Activated T-helper 17 cell treated with anti-CD3 and anti-CD28 coated beads, Interleukin-2, amount 50 U/mL, for 72 hours (primary cell): ENCODE data around the gene FILIP1. TPM values are rescaled to one million over a fixed set of nuclear protein-coding genes. Genes with fewer than 3 reads are reported as not detected.

Experiments
- ATAC-seq: fragments of 150-1000 bp; cut with Tn5 transposase; replicated peaks from 2 replicates; pipeline ENCODE4 v1.10.0; 2021; ENCODE audit warnings: mild to moderate bottlenecking, moderate library complexity
- H3K27ac Mint-ChIP-seq: one replicate; pipeline ENCODE4 v1.8.0; 2022; ENCODE audit warnings: mixed read lengths
- H3K27me3 Mint-ChIP-seq: one replicate; pipeline ENCODE4 v1.8.0; 2022; ENCODE audit warnings: mixed read lengths
- H3K36me3 Mint-ChIP-seq: one replicate; pipeline ENCODE4 v1.8.0; 2022; ENCODE audit warnings: low read depth, mild to moderate bottlenecking, mixed read lengths
- H3K4me1 Mint-ChIP-seq: one replicate; pipeline ENCODE4 v1.8.0; 2022; ENCODE audit warnings: mixed read lengths
- H3K4me3 Mint-ChIP-seq: one replicate; pipeline ENCODE4 v1.8.0; 2022; ENCODE audit warnings: mild to moderate bottlenecking, mixed read lengths
- H3K9me3 Mint-ChIP-seq: one replicate; pipeline ENCODE4 v1.8.0; 2022; ENCODE audit warnings: mixed read lengths
- total RNA-seq, 2 donors: library from RNA; stranded (reverse); gene quantifications; one replicate each; pipeline ENCODE4 v1.2.3, GENCODE V29; 2022

The FILIP1 gene
- total RNA-seq, 2 donors from 2014 or later: not detected

DNA sequence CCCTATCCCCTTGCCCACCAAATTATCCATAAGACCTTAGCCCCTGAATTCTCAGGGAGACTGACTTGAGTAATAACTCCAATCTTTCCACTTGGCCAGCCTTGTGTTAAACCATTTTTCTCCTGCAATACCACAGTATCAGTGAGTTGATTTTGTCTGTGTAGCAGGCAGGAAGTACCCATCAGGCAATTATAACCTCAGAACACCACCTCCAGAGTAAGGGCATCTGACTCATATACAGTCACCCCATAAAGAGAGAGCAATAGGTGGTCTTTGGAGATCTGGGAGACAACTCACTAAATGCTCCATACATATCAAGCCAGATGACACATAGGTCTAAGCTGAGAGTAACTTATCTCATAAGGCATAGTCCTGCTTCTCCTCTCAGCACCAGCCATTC lies 83.7 kb downstream of the FILIP1 start:
- ATAC-seq: no peak
- no peaks in the 10 kb centered on the region for H3K36me3 Mint-ChIP-seq
- H3K27me3 Mint-ChIP-seq: peaks cover 7% of the 10 kb centered on the region
- no peak overlapping the region for H3K4me3 Mint-ChIP-seq
- no peaks in the 10 kb centered on the region for H3K9me3 Mint-ChIP-seq
- no peak overlapping the region for H3K27ac Mint-ChIP-seq
- no peaks in the 10 kb centered on the region for H3K4me1 Mint-ChIP-seq

DNA sequence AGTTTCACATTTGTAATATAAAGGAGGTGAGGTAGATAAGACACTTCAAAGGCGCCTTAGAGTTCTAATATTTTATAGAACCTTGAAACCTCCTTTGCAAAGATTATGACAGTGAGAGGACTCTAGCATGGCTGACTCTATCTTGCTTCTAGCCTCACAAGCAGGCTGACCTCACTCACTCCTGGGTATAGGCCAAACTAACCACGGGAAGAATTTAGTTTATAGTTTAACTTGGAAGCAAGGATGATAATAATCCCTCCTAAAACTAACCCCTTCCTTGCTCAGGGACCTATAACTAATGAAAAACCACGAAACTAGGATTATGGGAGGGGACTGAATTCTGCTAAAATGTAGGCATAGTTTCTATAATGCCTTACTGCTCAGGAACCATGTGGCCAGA lies 84.3 kb downstream of the FILIP1 start:
- Mint-ChIP-seq H3K9me3 (no peaks in the 10 kb centered on the region), H3K4me3 (no peak overlapping the region), H3K4me1 (no peaks in the 10 kb centered on the region), H3K36me3 (no peaks in the 10 kb centered on the region), H3K27ac (no peak overlapping the region), H3K27me3 (peaks cover 5% of the 10 kb centered on the region)
- no peak for ATAC-seq

DNA sequence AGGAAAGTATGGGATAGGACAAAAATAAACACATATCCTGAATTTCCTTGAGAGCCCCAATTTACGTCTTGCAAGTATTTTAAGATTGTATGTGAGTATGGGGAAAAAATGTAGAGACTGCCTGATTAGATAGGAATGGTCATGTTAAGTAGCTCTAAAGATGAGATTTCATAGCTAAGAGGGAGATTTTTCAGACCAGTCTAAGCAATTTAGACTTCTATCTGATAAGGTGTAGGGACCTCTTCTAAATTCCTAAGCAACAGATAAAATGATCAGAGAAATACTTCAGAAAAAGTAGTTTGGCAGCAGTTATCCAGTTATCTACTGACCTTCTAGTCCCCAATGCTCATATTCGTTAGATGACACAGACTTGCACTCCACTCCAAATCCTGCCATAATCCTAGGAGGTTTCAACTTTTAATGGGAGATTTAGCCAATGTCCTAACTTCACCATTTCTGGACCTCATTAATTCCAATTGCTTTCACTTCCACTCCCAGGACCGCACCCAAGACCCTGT lies 90.0 kb downstream of the FILIP1 start:
- Mint-ChIP-seq H3K4me1 (no peaks in the 10 kb centered on the region), H3K36me3 (no peaks in the 10 kb centered on the region), H3K4me3 (no peak overlapping the region), H3K27ac (no peak overlapping the region), H3K27me3 (peaks cover 11% of the 10 kb centered on the region), H3K9me3 (no peaks in the 10 kb centered on the region)
- ATAC-seq: no peak

DNA sequence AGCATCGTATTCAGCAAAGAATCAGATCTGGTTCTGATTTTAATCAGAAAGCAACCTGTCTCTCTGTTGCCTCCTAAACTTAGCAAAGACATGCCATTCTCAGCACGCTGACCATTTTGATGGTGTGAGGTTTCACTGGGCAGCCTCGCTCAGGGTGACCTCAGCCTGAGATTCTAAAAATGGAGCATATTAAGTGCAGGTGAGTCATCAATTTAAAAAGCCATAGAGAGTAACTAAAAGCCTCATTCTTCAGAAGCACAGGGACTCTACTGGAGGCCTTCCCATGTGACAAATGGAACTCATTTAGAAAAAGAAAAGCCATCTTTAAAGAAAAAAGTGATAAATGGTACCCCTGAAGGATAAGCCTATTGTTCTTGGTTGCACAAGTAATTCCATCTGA lies 91.3 kb downstream of the FILIP1 start:
- Mint-ChIP-seq H3K4me1 (no peaks in the 10 kb centered on the region), H3K9me3 (no peaks in the 10 kb centered on the region), H3K27ac (no peak overlapping the region), H3K36me3 (no peaks in the 10 kb centered on the region), H3K27me3 (peaks cover 11% of the 10 kb centered on the region), H3K4me3 (no peak overlapping the region)
- no peak for ATAC-seq

DNA sequence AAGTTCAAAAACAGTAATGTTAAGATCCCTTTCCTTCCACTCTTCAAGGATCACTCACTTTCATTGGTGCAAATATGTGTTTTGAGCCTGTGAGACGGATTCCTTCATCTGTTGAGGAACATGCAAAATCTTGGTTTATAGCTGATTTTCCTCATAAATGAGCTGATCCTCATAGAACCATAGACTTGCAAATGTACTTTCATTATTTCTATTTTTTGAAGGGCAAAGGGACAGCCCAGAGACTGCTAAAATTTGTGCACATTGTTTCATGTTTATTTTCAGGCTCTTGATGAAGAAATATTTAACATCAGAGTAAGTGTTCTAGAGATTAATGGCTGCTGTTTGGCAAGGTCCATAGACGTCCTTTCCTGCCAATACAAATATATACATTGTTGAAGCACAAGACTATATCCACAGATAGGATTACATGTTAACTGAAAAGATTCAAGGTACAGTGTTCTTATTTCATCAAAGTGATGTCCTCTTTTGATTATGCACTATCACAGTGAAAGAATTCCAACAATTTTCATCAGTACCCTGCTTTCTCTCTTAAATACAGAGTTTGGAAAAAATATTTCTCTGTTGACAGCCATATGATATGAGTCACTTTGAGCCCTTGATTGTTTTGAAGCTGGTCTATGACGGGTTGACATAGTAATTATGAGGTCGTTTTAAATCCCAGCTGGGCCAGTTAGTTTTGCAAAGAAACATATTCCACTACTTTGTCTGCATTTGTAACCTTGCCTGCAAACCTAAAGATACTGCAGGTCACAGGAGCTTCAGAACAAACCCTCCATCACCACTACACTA lies 95.7 kb downstream of the FILIP1 start:
- peaks cover 7% of the 10 kb centered on the region for H3K27me3 Mint-ChIP-seq
- no peaks in the 10 kb centered on the region for H3K4me1 Mint-ChIP-seq
- no peaks in the 10 kb centered on the region for H3K36me3 Mint-ChIP-seq
- no peaks in the 10 kb centered on the region for H3K9me3 Mint-ChIP-seq
- no peak overlapping the region for H3K4me3 Mint-ChIP-seq
- H3K27ac Mint-ChIP-seq: no peak overlapping the region
- ATAC-seq: no peak

DNA sequence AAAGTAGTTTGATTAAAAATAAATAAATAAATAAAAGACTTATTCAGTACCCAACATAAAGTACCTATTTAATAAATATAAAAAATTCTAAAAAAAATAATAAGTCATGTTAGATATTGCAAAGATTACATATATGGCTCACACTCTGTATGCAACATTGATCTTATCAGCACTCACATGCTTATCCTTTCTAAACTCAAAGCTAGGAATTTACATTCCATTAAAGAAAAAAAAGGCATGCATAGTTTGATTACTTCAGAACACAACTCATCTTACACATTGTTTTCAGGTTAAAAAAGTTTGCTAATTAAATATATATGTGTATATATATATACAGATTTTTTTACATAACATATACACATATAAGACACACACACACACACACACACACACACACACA lies 96.4 kb downstream of the FILIP1 start:
- Mint-ChIP-seq H3K27ac (no peak overlapping the region), H3K4me1 (no peaks in the 10 kb centered on the region), H3K36me3 (no peaks in the 10 kb centered on the region), H3K9me3 (no peaks in the 10 kb centered on the region), H3K27me3 (peaks cover 7% of the 10 kb centered on the region), H3K4me3 (no peak overlapping the region)
- ATAC-seq: no peak

DNA sequence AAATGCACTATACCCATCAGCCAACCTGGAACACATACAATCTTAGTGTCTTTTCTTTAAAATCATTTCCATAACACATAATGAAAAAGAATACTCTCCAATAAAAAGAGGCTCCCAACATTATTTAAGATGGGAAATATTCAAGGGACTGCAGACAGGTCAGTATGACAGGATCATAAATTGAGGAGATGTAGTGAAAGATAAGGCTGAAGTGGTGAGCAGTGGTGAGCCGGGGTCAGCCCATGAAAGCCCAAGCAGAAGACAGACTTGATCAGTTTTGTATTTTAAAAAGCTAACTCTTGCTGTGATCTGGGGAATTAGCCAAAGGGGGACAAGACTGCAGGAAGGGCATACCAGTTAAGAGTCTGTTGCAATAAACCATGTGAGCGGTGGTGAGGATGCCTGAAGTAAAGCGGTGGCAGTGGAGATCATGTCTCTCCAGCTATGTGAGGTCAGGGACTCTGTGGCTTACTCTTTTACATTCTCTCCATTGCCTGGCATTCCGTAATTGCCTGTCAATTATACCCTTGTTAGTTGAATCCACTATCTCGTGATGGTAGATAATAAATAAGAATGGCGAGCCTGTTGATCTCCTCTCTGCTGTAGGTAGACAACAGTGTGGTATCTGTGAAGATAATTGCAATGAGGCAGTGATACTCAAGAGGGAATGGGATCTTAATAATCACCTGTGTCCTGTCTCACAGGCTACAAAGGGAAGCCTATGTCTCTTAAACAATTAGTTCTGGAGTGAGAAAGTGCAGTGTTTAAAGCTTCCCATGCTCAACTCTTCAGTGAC lies 97.4 kb downstream of the FILIP1 start:
- Mint-ChIP-seq H3K36me3 (no peaks in the 10 kb centered on the region), H3K4me3 (no peak overlapping the region), H3K27me3 (peaks cover 1% of the 10 kb centered on the region), H3K4me1 (no peaks in the 10 kb centered on the region), H3K27ac (no peak overlapping the region), H3K9me3 (no peaks in the 10 kb centered on the region)
- no peak for ATAC-seq

DNA sequence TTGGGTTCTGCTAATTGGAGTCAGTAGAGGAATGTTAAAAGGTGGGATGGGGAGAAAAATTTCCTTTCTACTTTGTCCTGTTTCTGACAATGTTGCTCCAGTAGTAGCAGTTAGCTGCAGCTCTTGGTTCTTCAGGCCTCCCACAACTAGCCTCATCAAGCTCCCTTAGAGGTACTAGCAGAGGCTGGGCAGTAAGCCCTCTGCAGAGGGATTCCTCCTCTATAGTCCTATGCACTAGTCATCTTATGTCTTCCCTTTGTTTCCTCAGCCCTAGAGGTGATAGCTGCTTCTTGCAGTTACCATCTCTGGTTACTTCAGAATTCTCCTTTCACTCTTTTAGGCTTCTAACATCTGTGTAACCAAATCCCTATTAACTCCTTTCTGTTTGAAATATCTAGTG lies 99.8 kb downstream of the FILIP1 start:
- Mint-ChIP-seq H3K4me1 (no peaks in the 10 kb centered on the region), H3K4me3 (no peak overlapping the region), H3K27me3 (peaks cover 4% of the 10 kb centered on the region), H3K27ac (no peak overlapping the region), H3K36me3 (no peaks in the 10 kb centered on the region), H3K9me3 (no peaks in the 10 kb centered on the region)
- ATAC-seq: no peak

DNA sequence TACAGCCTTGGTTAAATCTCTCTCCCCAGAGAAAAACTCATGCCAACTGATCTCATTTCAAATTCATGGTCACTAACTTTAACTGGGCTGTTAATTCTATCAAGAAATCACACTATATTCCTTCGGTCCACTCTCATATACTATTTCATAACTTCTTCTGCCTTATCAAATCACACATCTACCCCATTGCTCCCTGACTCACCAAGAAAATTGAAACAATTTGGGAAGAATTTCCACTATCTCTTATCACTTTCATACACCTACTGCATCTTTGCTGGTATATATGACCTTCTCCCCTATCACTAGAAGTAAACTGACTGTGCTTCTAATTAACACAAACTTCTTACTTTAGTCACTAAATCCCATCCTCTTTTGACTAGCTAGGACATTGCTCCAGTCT lies 102.3 kb downstream of the FILIP1 start:
- ATAC-seq: no peak
- H3K27me3 Mint-ChIP-seq: peaks cover 9% of the 10 kb centered on the region
- H3K4me3 Mint-ChIP-seq: no peak overlapping the region
- no peaks in the 10 kb centered on the region for H3K36me3 Mint-ChIP-seq
- no peak overlapping the region for H3K27ac Mint-ChIP-seq
- H3K9me3 Mint-ChIP-seq: no peaks in the 10 kb centered on the region
- H3K4me1 Mint-ChIP-seq: no peaks in the 10 kb centered on the region

DNA sequence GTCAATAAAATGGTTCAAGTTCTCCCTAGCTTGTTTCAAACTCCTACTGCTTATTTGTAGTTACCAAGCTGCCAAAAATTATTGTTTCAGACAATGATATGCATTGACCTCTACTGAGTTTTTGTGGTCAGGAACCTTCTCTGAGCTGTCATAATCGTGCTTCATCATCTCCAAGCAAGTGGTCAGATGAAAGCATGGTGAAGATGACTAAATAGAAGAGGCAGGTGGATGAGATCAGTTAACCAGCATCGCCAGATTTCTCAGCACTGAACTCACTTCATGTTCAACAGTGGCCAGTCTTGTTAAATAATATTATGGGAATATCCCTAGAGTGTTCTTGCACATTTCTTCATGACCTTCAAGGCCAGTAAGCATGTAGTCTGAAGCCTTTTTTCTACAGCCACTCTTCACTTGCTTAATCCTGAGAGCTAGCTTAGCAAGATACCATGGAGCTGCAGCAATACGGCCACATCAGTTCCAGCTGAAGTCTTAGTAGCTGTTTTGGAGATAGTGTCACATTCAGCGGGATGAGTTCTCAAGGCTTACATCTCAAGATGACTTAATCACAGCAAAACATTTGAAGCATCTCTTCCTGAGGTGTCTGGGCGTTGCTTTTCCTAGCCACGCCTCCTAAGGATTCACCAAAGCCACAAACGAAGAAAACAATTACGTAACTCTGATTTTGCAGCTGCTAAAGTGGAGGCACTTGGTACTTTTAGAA lies 107.4 kb downstream of the FILIP1 start:
- Mint-ChIP-seq H3K4me1 (no peaks in the 10 kb centered on the region), H3K27me3 (peaks cover 17% of the 10 kb centered on the region), H3K9me3 (no peaks in the 10 kb centered on the region), H3K27ac (no peak overlapping the region), H3K4me3 (no peak overlapping the region), H3K36me3 (no peaks in the 10 kb centered on the region)
- ATAC-seq: no peak

DNA sequence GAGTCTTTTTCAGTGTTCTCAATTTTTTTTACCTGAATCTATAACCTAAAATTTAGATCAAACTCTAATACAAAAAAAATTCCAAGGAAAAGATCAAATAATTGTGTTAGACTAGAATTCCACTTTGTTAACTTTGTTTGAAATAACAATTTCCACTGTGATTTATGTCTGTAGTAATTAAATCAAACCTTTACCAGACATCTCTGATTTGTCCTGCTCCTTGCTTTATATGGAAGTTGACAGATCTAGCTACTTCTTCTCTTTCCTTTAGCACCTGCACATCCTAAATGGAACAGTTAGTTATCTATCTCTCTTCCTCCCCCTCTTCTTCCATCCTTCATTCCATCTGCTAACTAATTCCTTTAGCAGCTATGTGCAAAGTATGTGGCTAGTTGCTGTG lies 109.5 kb downstream of the FILIP1 start:
- no peak overlapping the region for H3K27ac Mint-ChIP-seq
- H3K4me1 Mint-ChIP-seq: no peaks in the 10 kb centered on the region
- H3K36me3 Mint-ChIP-seq: no peaks in the 10 kb centered on the region
- peaks cover 22% of the 10 kb centered on the region for H3K27me3 Mint-ChIP-seq
- no peaks in the 10 kb centered on the region for H3K9me3 Mint-ChIP-seq
- ATAC-seq: no peak
- no peak overlapping the region for H3K4me3 Mint-ChIP-seq

DNA sequence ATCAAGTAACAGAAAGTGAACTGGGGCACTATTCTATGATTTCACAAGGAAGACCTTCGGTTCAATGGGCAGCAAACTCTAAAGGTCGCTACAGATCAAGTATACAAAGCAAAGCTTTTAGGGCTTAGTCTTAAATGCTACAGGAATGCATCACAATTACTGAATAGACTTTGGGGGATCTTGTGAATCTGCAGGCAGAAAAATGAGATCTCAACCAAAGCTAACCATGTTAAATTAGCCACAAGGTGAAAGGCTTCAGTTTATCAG lies 111.0 kb downstream of the FILIP1 start:
- H3K27me3 Mint-ChIP-seq: peaks cover 14% of the 10 kb centered on the region
- ATAC-seq: no peak
- H3K4me3 Mint-ChIP-seq: no peak overlapping the region
- H3K36me3 Mint-ChIP-seq: no peaks in the 10 kb centered on the region
- no peaks in the 10 kb centered on the region for H3K4me1 Mint-ChIP-seq
- no peak overlapping the region for H3K27ac Mint-ChIP-seq
- no peaks in the 10 kb centered on the region for H3K9me3 Mint-ChIP-seq

DNA sequence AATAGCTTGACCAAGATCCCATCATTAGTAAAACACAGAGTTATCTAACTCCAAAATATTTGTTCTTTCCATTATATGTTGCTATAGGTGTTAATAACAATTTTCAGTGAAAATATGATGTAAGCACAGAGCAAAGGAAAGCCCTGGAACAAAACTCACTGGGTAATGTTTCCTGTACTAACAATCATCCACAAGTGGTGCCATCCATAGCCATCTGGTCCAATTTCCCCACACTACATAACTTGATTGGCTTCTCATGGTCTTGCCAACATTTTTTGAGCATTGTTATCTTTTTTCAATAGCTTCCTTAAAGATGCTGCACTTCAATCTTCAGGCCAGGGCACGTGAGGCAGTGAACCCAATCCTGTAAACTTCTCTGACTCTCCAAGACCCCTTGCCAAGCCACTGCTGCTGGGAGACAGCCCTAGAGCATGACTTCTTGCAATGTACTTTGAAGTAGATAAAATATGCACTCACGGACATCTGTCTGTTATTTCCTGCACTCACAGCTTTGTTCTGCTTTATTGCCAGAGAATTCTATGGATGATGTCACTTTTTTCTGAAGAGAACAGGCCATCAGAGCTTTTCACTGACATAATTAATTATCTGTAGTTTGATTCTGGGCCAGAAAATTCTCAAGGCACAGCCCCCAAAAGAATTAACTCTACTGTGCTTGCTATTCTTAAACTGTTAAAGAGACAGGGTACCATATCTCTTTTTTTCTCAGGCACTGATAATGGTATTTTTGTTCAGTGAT lies 111.5 kb downstream of the FILIP1 start:
- H3K27me3 Mint-ChIP-seq: peaks cover 18% of the 10 kb centered on the region
- H3K4me3 Mint-ChIP-seq: no peak overlapping the region
- no peak for ATAC-seq
- no peaks in the 10 kb centered on the region for H3K9me3 Mint-ChIP-seq
- H3K27ac Mint-ChIP-seq: no peak overlapping the region
- no peaks in the 10 kb centered on the region for H3K4me1 Mint-ChIP-seq
- H3K36me3 Mint-ChIP-seq: no peaks in the 10 kb centered on the region

DNA sequence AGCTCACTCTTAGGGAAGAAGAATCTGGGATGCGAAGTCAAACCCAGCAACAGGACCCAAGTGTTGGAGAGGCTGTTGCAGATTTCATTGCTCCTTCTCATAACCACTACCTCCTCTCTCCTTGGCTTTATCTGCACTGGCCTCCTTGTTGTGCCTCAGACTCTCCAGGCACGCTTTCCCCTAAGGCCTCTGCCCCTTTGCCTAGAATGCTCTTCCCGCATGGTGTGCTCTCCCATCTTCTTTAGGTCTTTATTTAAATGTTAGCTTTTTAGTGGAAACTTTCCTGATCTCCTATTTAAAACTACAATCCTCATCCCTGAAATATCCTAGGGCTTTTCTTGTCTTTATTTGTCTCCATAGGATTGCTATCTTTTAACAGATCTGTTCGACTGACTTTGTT lies 114.1 kb downstream of the FILIP1 start:
- Mint-ChIP-seq H3K9me3 (no peaks in the 10 kb centered on the region), H3K27ac (no peak overlapping the region), H3K4me1 (no peaks in the 10 kb centered on the region), H3K27me3 (peaks cover 22% of the 10 kb centered on the region), H3K4me3 (no peak overlapping the region), H3K36me3 (no peaks in the 10 kb centered on the region)
- ATAC-seq: no peak
